Peyer's patch (tissue), 4 donors: ENCODE data around the gene CABCOCO1.

Experiments
- CTCF ChIP-seq, 6 experiments: fragments of 450-650 bp in 4 of 6; fragments of 200-600 bp in 2 of 6; sonication (generic) in 1 of 6; IDR thresholded peaks; one replicate each; pipeline ENCODE4 v1.5.1; 2017 to 2019; ENCODE audit warnings: antibody characterized with exemption in 6 of 6, mild to moderate bottlenecking in 3 of 6, moderate library complexity in 1 of 6
- POLR2A ChIP-seq, 2 donors: fragments of 450-650 bp; IDR thresholded peaks; one replicate each; pipeline ENCODE4 v1.5.1; 2017; ENCODE audit warnings: antibody characterized with exemption in 2 of 2, mild to moderate bottlenecking in 2 of 2, moderate library complexity in 2 of 2

DNA sequence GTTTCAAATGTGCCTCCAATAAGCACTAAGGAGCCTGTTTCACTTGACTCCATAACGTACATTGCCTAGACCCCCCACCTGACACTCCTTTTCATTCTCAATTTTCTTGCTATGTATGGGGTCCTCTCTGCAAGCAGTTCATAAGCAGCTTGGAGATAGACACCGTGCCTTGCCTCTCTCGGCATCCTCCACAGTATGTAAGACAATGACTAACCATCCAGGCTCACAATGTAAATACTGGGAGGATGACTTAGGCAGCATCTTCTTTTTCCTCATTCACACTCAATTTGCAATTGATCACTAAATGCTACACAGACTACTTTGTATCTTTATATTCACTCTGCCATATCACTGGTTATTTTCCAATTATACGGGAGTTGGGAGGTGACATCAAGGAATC is 22.8 kb upstream of the CABCOCO1 start:
- TF ChIP-seq CTCF (IDR thresholded peaks at IDR 0.05) (no peak), POLR2A (IDR thresholded peaks at IDR 0.05) (no peak)
